H1 (cell line): Measurements from ENCODE around the gene UCP2. TPM values are rescaled to one million over a fixed set of nuclear protein-coding genes. Genes with fewer than 3 reads are reported as not detected.

ENCODE experiments used
- CTCF ChIA-PET: fragments of 300-600 bp; sonication (Branson Sonifier 250); formaldehyde crosslinking; loops from one replicate; lab custom pipeline; 2021; ENCODE audit not compliant: partially characterized antibody; lab: Charles Lee
- POLR2A ChIA-PET: fragments of 300-600 bp; sonication (Branson Sonifier 250); formaldehyde crosslinking; loops from one replicate; lab custom pipeline; 2021; ENCODE audit warnings: inconsistent platforms; ENCODE audit not compliant: partially characterized antibody; lab: Charles Lee
- DNase-seq, 2 experiments: peaks; one replicate each; pipeline versions ENCODE4 v3.0.0 to v3.0.0-alpha.2; 2010 to 2022; ENCODE audit warnings: low spot score in 2 of 2, low read depth in 1 of 2, mixed read lengths in 1 of 2
- FAIRE-seq: peaks from 2 replicates; lab custom pipeline; 2011; peaks lifted over from hg19 to GRCh38; lab: Jason Lieb, UNC
- H2AFZ ChIP-seq: 2 replicates; pipeline ENCODE4 v1.8.1; 2012; ENCODE audit warnings: low read length, inconsistent platforms
- H2AK5ac ChIP-seq: 2 replicates; pipeline ENCODE4 v1.6.1; 2013; ENCODE audit warnings: low read depth, low read length
- H2BK120ac ChIP-seq: replicated peaks from 2 replicates; pipeline ENCODE3; 2013; ENCODE audit warnings: low read depth, low read length, inconsistent platforms
- H2BK12ac ChIP-seq: 2 replicates; pipeline ENCODE4 v1.6.1; 2013; ENCODE audit warnings: low read depth, low read length
- H2BK15ac ChIP-seq: 2 replicates; pipeline ENCODE4 v1.6.1; 2013; ENCODE audit warnings: low read length
- H2BK20ac ChIP-seq: 2 replicates; pipeline ENCODE4 v1.6.1; 2013; ENCODE audit warnings: low read length
- H2BK5ac ChIP-seq: 2 replicates; pipeline ENCODE4 v1.6.1; 2013; ENCODE audit warnings: low read depth, low read length
- H3K14ac ChIP-seq: 2 replicates; pipeline ENCODE4 v1.6.1; 2013; ENCODE audit warnings: inconsistent platforms; ENCODE audit not compliant: insufficient read length
- H3K18ac ChIP-seq: 2 replicates; pipeline ENCODE4 v1.6.1; 2013; ENCODE audit warnings: low read length; ENCODE audit errors: extremely low read depth
- H3K23ac ChIP-seq: 2 replicates; pipeline ENCODE4 v1.6.1; 2013; ENCODE audit warnings: inconsistent platforms; ENCODE audit not compliant: insufficient read length
- H3K23me2 ChIP-seq: 2 replicates; pipeline ENCODE4 v1.6.1; 2013; ENCODE audit warnings: low read depth, low read length
- H3K27ac ChIP-seq: 2 replicates; pipeline ENCODE4 v1.6.1; 2011; ENCODE audit warnings: low read depth, low read length, inconsistent platforms
- H3K27me3 ChIP-seq, 4 experiments: replicated peaks in 1 of 4; 1 replicate in 1 of 4; 2 replicates in 3 of 4; pipeline versions ENCODE4 v1.6.1 to v1.8.1; 2011 to 2013; ENCODE audit warnings: low read length in 3 of 4, mild to moderate bottlenecking in 3 of 4, inconsistent platforms in 2 of 4, mixed read lengths in 2 of 4, moderate library complexity in 1 of 4; ENCODE audit not compliant: control insufficient read depth in 3 of 4, insufficient read depth in 3 of 4; ENCODE audit errors: extremely low read depth in 1 of 4
- H3K36me3 ChIP-seq, 4 experiments: 2 replicates each; pipeline versions ENCODE4 v1.6.1 to v1.8.1; 2011 to 2013; ENCODE audit warnings: mild to moderate bottlenecking in 4 of 4, low read length in 3 of 4, moderate library complexity in 2 of 4, control low read depth in 1 of 4, inconsistent platforms in 1 of 4; ENCODE audit not compliant: insufficient read depth in 4 of 4, control insufficient read depth in 2 of 4
- H3K4ac ChIP-seq: replicated peaks from 2 replicates; pipeline ENCODE3; 2013; ENCODE audit warnings: low read length, low read depth, mixed read lengths, inconsistent platforms; ENCODE audit not compliant: insufficient read length
- H3K4me1 ChIP-seq, 4 experiments: replicated peaks in 1 of 4; 1 replicate in 1 of 4; 2 replicates in 3 of 4; pipeline versions ENCODE4 v1.6.1 to v1.8.1; 2011 to 2013; ENCODE audit warnings: low read length in 3 of 4, inconsistent platforms in 2 of 4, mixed read lengths in 1 of 4; ENCODE audit not compliant: insufficient read depth in 4 of 4, control insufficient read depth in 3 of 4
- H3K4me2 ChIP-seq, 2 experiments: 2 replicates each; pipeline versions ENCODE4 v1.6.1 to v1.8.1; 2011 to 2013; ENCODE audit warnings: low read depth in 2 of 2, low read length in 2 of 2, control low read depth in 1 of 2, inconsistent platforms in 1 of 2, mild to moderate bottlenecking in 1 of 2; ENCODE audit not compliant: insufficient read depth in 1 of 2
- H3K4me3 ChIP-seq, 4 experiments: fragments of 200-600, 300-600 bp in 1 of 4; sonication (generic), shearing (Covaris generic), sonication (Bioruptor Twin) in 1 of 4; 2 replicates each; pipeline versions ENCODE4 v1.5.1 to v1.8.1; 2011 to 2016; ENCODE audit warnings: low read length in 4 of 4, low read depth in 3 of 4, control low read depth in 2 of 4, inconsistent platforms in 2 of 4, mild to moderate bottlenecking in 2 of 4, mixed read lengths in 1 of 4, moderate library complexity in 1 of 4; ENCODE audit not compliant: insufficient read depth in 2 of 4; ENCODE audit errors: extremely low read depth in 1 of 4
- H3K56ac ChIP-seq: replicated peaks from 2 replicates; pipeline ENCODE3; 2013; ENCODE audit warnings: low read depth, mild to moderate bottlenecking, mixed read lengths, low read length, inconsistent platforms; ENCODE audit not compliant: insufficient read length
- H3K79me1 ChIP-seq: 2 replicates; pipeline ENCODE4 v1.6.1; 2013; ENCODE audit warnings: low read depth, low read length, control low read depth
- H3K79me2 ChIP-seq, 2 experiments: 2 replicates each; pipeline versions ENCODE4 v1.6.1 to v1.8.1; 2012 to 2013; ENCODE audit warnings: low read length in 2 of 2, mild to moderate bottlenecking in 2 of 2, inconsistent platforms in 1 of 2; ENCODE audit not compliant: insufficient read depth in 2 of 2, control insufficient read depth in 1 of 2
- H3K9ac ChIP-seq, 4 experiments: replicated peaks in 1 of 4; 1 replicate in 1 of 4; 2 replicates in 3 of 4; pipeline versions ENCODE4 v1.6.1 to v1.8.1; 2011 to 2013; ENCODE audit warnings: low read depth in 3 of 4, low read length in 3 of 4, control low read depth in 2 of 4, mild to moderate bottlenecking in 2 of 4, moderate library complexity in 2 of 4, inconsistent platforms in 1 of 4; ENCODE audit errors: extremely low read depth in 1 of 4
- H3K9me3 ChIP-seq, 2 experiments: 2 replicates each; pipeline versions ENCODE4 v1.6.1 to v1.8.1; 2012 to 2013; ENCODE audit warnings: mild to moderate bottlenecking in 2 of 2, moderate library complexity in 2 of 2, control low read depth in 1 of 2, inconsistent platforms in 1 of 2, low read depth in 1 of 2, low read length in 1 of 2, mixed read lengths in 1 of 2; ENCODE audit not compliant: insufficient read depth in 2 of 2
- H4K20me1 ChIP-seq, 2 experiments: replicated peaks in 1 of 2; 2 replicates each; pipeline versions ENCODE3 to v1.8.1; 2011 to 2013; ENCODE audit warnings: inconsistent platforms in 2 of 2, low read length in 2 of 2, mild to moderate bottlenecking in 1 of 2; ENCODE audit not compliant: insufficient read depth in 2 of 2, control insufficient read depth in 1 of 2
- H4K5ac ChIP-seq: 2 replicates; pipeline ENCODE4 v1.6.1; 2013; ENCODE audit warnings: low read length, low read depth, mixed read lengths, inconsistent platforms; ENCODE audit not compliant: insufficient read length
- H4K8ac ChIP-seq: 2 replicates; pipeline ENCODE4 v1.8.0; 2013; ENCODE audit warnings: mild to moderate bottlenecking, moderate library complexity, low read length, inconsistent platforms; ENCODE audit not compliant: insufficient read depth; ENCODE audit errors: extremely low read depth
- H4K91ac ChIP-seq: replicated peaks from 2 replicates; pipeline ENCODE3; 2013; ENCODE audit warnings: low read length, mixed read lengths, inconsistent platforms; ENCODE audit not compliant: insufficient read length
- ATF2 ChIP-seq: IDR thresholded peaks from 2 replicates; pipeline ENCODE4 v1.6.1; 2012; ENCODE audit warnings: low read length, inconsistent platforms
- ATF3 ChIP-seq: IDR thresholded peaks from 2 replicates; pipeline ENCODE4 v1.6.1; 2011; ENCODE audit warnings: low read depth, mild to moderate bottlenecking, low read length; ENCODE audit not compliant: insufficient read depth
- CBX5 ChIP-seq: fragments of 300-800, 300-1000 bp; sonication (generic); IDR thresholded peaks from 2 replicates; pipeline ENCODE4 v1.7.1; 2016; ENCODE audit warnings: antibody characterized with exemption, low read length, low read depth
- CEBPB ChIP-seq: IDR thresholded peaks from 2 replicates; pipeline ENCODE4 v1.6.1; 2012; ENCODE audit warnings: low read depth, low read length
- EP300 ChIP-seq, 2 experiments: IDR thresholded peaks; 1 replicate in 1 of 2; 2 replicates in 1 of 2; pipeline ENCODE4 v1.6.1; 2011 to 2012; ENCODE audit warnings: low read depth in 2 of 2, low read length in 2 of 2, mild to moderate bottlenecking in 2 of 2, borderline replicate concordance in 1 of 2, inconsistent platforms in 1 of 2, moderate library complexity in 1 of 2
- NANOG ChIP-seq: IDR thresholded peaks from 2 replicates; pipeline ENCODE4 v1.6.1; 2011; ENCODE audit warnings: low read length, low read depth, mild to moderate bottlenecking, inconsistent platforms; ENCODE audit not compliant: insufficient read depth, poor library complexity, severe bottlenecking
- RBBP5 ChIP-seq: IDR thresholded peaks from 2 replicates; pipeline ENCODE4 v1.7.1; 2012; ENCODE audit warnings: low read depth, mild to moderate bottlenecking, inconsistent platforms, low read length, moderate library complexity, borderline replicate concordance
- RXRA ChIP-seq: IDR thresholded peaks from 2 replicates; pipeline ENCODE4 v1.6.1; 2011; ENCODE audit warnings: low read depth, mild to moderate bottlenecking, low read length, moderate library complexity; ENCODE audit not compliant: insufficient read depth
- SIRT6 ChIP-seq: IDR thresholded peaks from one replicate; pipeline ENCODE4 v1.7.1; 2012; ENCODE audit warnings: low read length, inconsistent platforms
- SP1 ChIP-seq: IDR thresholded peaks from 2 replicates; pipeline ENCODE4 v1.6.1; 2011; ENCODE audit warnings: low read depth, low read length
- WGBS, 2 experiments: shearing (Covaris generic) in 1 of 2; methylation state at CpG; one replicate each; pipeline versions ENCODE4 v1.1.6 to v1.1.7; 2013 to 2015; ENCODE audit warnings: low lambda C conversion rate in 2 of 2, mixed read lengths in 2 of 2, inconsistent platforms in 1 of 2, low coverage in 1 of 2, missing lambda C conversion rate in 1 of 2; ENCODE audit not compliant: insufficient replicate concordance in 2 of 2, insufficient coverage in 1 of 2, insufficient read length in 1 of 2; ENCODE audit errors: extremely low coverage in 1 of 2, missing lambda C conversion rate in 1 of 2; 5-methylcytosine and 5-hydroxymethylcytosine counted together
- polyA plus RNA-seq, 7 experiments: library from polyadenylated mRNA; depleted of rRNA in 3 of 7; stranded (reverse) in 5 of 7; unstranded in 2 of 7; fragments of >200 nt in 5 of 7; fragments of 200-250 nt in 2 of 7; gene quantifications; 1 replicate in 5 of 7; 2 replicates in 1 of 7; 4 replicates in 1 of 7; pipeline versions ENCODE4 v1.2.1 to v1.2.3, GENCODE V29; 2011 to 2013; ENCODE audit warnings: missing spikeins in 2 of 7, mixed read lengths in 2 of 7
- total RNA-seq: library from RNA; stranded (reverse); fragmentation: NEBNext Ultra II Directional; extraction: Animal tissue kit (Norgen Biotek cat#: 25700); gene quantifications from 2 replicates; pipeline ENCODE4 v1.2.1, GENCODE V29; 2021

Gene UCP2
- total and polyA plus RNA-seq, 2 of the 8 experiments (the other 6 are each of a cell fraction or from before 2014, with no cell fraction given) = 46.2 to 55.2 TPM

GRCh38 chr11:74019104-74019738 lies 36.6 kb upstream of the UCP2 start:
- H2AFZ ChIP-seq = no peak overlapping the region
- no peak overlapping the region for H3K27ac ChIP-seq
- H3K4me2 ChIP-seq = no peak overlapping the region
- no peaks in the 10 kb centered on the region for H3K79me1 ChIP-seq
- no peak overlapping the region for H3K18ac ChIP-seq
- no peaks in the 10 kb centered on the region for H3K4me1 ChIP-seq
- no peak overlapping the region for H4K91ac ChIP-seq
- no peak overlapping the region for H2BK5ac ChIP-seq
- no peak overlapping the region for H3K4me3 ChIP-seq
- no peak overlapping the region for H2AK5ac ChIP-seq
- DNase-seq (no peak), FAIRE-seq (no peak)
- 88% methylated on average over 4 of the region's 4 CpGs; no CpG with 5 or more reads in 1 of the 2 experiments for WGBS, 2 experiments
- CTCF ChIA-PET = interaction anchor here (0.6 to 2.9 kb wide), 2 partner anchors 55 to 597 kb away, joined by 3 to 9 read pairs; no protein-coding TSS in a partner anchor
- POLR2A ChIA-PET = interaction anchor here (0.6 to 2.2 kb wide), 4 partner anchors 11 to 51 kb away, joined by 3 to 7 read pairs (median 3); partner anchors contain the start of gene UCP3
- no peaks in the 10 kb centered on the region for H4K20me1 ChIP-seq
- no peak overlapping the region for H4K5ac ChIP-seq
- no peaks in the 10 kb centered on the region for H3K79me2 ChIP-seq
- H3K56ac ChIP-seq = no peak overlapping the region
- no peak overlapping the region for H2BK15ac ChIP-seq
- H3K9me3 ChIP-seq = no peaks in the 10 kb centered on the region
- no peaks in the 10 kb centered on the region for H3K23me2 ChIP-seq
- H2BK20ac ChIP-seq = no peak overlapping the region
- peaks cover 0 to 7% (median 0%) of the 10 kb centered on the region in 4 experiments; a peak in 2 of 8 replicates for H3K36me3 ChIP-seq
- no peak overlapping the region for H3K9ac ChIP-seq
- H2BK120ac ChIP-seq = no peak overlapping the region
- no peak overlapping the region for H3K14ac ChIP-seq
- H3K27me3 ChIP-seq = no peaks in the 10 kb centered on the region
- H2BK12ac ChIP-seq = no peak overlapping the region
- no peak overlapping the region for H3K4ac ChIP-seq
- no peak overlapping the region for H3K23ac ChIP-seq
- H4K8ac ChIP-seq = no peak overlapping the region
- no peak for TF ChIP-seq RXRA
- TF ChIP-seq SIRT6 = no peak
- no peak for TF ChIP-seq RBBP5
- TF ChIP-seq CBX5 = no peak
- no peak for TF ChIP-seq ATF2
- no peak for TF ChIP-seq EP300 (IDR thresholded peaks at IDR 0.05; ENCODE audit: borderline replicate concordance in 1 of 2, low read depth in 2 of 2, low read length in 2 of 2)
- no peak for TF ChIP-seq CEBPB
- no peak for TF ChIP-seq NANOG
- no peak for TF ChIP-seq SP1
- TF ChIP-seq ATF3 = no peak
